Measurements from ENCODE around the gene SEC24B. TPM values are rescaled to one million over a fixed set of nuclear protein-coding genes. Genes with fewer than 3 reads are reported as not detected.

The SEC24B gene
- total and polyA plus RNA-seq, 10 of the 15 experiments (the other 5 are each of a cell fraction or from before 2014, with no cell fraction given): 6.4 to 43.2 (median 16.0) TPM

DNA sequence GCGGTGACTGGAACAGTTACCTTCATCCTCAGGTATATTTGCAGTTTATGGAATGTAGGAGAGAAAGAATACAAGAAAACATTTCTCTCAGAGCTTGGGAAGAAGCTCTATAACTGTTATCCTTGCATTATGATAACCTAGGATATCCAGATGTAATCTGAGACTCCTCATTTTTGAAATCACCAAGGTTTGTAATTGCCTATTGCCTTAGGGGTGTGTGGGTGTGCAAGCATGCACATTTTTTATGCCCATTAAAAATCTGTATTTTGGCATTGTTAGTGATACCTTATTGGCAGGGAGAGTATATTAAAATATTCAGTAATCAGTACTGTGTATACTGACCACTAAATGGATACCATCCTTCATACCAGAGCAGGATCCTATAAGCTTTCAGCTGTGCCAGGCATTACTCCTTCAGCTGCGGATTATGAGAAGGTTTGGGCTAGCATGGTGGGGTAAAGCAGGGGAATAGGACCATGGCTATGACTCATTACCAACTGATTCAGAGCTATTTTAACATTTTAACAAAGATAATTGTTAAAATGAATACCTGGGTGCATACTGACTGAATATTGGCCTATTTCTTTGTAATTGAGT lies 8.3 kb downstream of the SEC24B start:
- ChIA-PET SMC1A (ENCODE audit: uncharacterized antibody, unreplicated experiment) (interaction anchor here (1.0 kb wide), 1 partner anchor 32 kb away, joined by 3 read pairs; no protein-coding TSS in a partner anchor), RAD21 (ENCODE audit: unreplicated experiment) (no interaction called here), POLR2A (no interaction called here), CTCF (interaction anchor here (2.0 kb wide), 1 partner anchor 8 kb away, joined by 13 read pairs; the partner anchor contains the start of gene SEC24B)
- Histone ChIP-seq H3K4me1 (ENCODE audit: control insufficient read depth, insufficient read depth, low read length) (peaks cover 15% of the 10 kb centered on the region), H3K4me3 (no peak overlapping the region), H3K36me3 (ENCODE audit: control insufficient read depth in 2 of 2, insufficient read depth in 2 of 2, low read length in 1 of 2) (peaks cover 2 to 4% of the 10 kb centered on the region in 2 experiments; a peak in 3 of 4 replicates), H3K9ac (ENCODE audit: control insufficient read depth, insufficient read depth, low read length) (no peak overlapping the region), H3K79me2 (ENCODE audit: control insufficient read depth, insufficient read depth, low read length) (peaks cover 93% of the 10 kb centered on the region), H4K20me1 (ENCODE audit: control insufficient read depth, insufficient read depth) (peaks cover 4% of the 10 kb centered on the region; the same call in 1 of the 2 replicates), H2AFZ (ENCODE audit: control insufficient read depth, low read depth, low read length) (no peak overlapping the region), H3K27me3 (replicated peaks in 1 of 2; ENCODE audit: control insufficient read depth in 2 of 2, insufficient read depth in 2 of 2, low read length in 1 of 2) (no peaks in the 10 kb centered on the region), H3K4me2 (ENCODE audit: control insufficient read depth, insufficient read depth) (peak overlapping the region; percentile 38; the same call in 1 of the 2 replicates), H3K9me3 (replicated peaks; ENCODE audit: control insufficient read depth, insufficient read depth, low read length) (peaks cover 5% of the 10 kb centered on the region; the same call in 2 of the 3 replicates), H3K27ac (ENCODE audit: control insufficient read depth, insufficient read depth) (no peak overlapping the region)
- FAIRE-seq (no peak), DNase-seq (ENCODE audit: low read depth, low spot score) (no peak), ATAC-seq (no peak)
- WGBS (ENCODE audit: insufficient coverage, insufficient replicate concordance, low lambda C conversion rate, missing lambda C conversion rate): 95% methylated on average over 2 of the region's 2 CpGs
- in situ Hi-C loops (cut with MboI) (loop anchor here (25.0 kb wide), 1 partner anchor 745 kb away; the partner anchor contains the start of gene ELOVL6), intact Hi-C loops (cut with micrococcal nuclease; ENCODE audit: unreplicated experiment) (no loop called here)
- no TSS peak for BruUV-seq (replicated peaks)
- TF ChIP-seq RBBP5 (conservative IDR thresholded peaks at IDR 0.05): no peak
- TF ChIP-seq, protein P1, sequence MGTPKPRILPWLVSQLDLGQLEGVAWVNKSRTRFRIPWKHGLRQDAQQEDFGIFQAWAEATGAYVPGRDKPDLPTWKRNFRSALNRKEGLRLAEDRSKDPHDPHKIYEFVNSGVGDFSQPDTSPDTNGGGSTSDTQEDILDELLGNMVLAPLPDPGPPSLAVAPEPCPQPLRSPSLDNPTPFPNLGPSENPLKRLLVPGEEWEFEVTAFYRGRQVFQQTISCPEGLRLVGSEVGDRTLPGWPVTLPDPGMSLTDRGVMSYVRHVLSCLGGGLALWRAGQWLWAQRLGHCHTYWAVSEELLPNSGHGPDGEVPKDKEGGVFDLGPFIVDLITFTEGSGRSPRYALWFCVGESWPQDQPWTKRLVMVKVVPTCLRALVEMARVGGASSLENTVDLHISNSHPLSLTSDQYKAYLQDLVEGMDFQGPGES (IDR thresholded peaks at IDR 0.05): no peak
- TF ChIP-seq KDM1A (IDR thresholded peaks at IDR 0.05; ENCODE audit: borderline replicate concordance): no peak
- no peak for TF ChIP-seq MTA2 (IDR thresholded peaks at IDR 0.05; ENCODE audit: low read depth)
- TF ChIP-seq, protein P2, sequence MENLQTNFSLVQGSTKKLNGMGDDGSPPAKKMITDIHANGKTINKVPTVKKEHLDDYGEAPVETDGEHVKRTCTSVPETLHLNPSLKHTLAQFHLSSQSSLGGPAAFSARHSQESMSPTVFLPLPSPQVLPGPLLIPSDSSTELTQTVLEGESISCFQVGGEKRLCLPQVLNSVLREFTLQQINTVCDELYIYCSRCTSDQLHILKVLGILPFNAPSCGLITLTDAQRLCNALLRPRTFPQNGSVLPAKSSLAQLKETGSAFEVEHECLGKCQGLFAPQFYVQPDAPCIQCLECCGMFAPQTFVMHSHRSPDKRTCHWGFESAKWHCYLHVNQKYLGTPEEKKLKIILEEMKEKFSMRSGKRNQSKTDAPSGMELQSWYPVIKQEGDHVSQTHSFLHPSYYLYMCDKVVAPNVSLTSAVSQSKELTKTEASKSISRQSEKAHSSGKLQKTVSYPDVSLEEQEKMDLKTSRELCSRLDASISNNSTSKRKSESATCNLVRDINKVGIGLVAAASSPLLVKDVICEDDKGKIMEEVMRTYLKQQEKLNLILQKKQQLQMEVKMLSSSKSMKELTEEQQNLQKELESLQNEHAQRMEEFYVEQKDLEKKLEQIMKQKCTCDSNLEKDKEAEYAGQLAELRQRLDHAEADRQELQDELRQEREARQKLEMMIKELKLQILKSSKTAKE (IDR thresholded peaks at IDR 0.05; ENCODE audit: low read depth, poor library complexity, severe bottlenecking): no peak
- TF ChIP-seq NBN (IDR thresholded peaks at IDR 0.05): no peak
- TF ChIP-seq, protein P3, sequence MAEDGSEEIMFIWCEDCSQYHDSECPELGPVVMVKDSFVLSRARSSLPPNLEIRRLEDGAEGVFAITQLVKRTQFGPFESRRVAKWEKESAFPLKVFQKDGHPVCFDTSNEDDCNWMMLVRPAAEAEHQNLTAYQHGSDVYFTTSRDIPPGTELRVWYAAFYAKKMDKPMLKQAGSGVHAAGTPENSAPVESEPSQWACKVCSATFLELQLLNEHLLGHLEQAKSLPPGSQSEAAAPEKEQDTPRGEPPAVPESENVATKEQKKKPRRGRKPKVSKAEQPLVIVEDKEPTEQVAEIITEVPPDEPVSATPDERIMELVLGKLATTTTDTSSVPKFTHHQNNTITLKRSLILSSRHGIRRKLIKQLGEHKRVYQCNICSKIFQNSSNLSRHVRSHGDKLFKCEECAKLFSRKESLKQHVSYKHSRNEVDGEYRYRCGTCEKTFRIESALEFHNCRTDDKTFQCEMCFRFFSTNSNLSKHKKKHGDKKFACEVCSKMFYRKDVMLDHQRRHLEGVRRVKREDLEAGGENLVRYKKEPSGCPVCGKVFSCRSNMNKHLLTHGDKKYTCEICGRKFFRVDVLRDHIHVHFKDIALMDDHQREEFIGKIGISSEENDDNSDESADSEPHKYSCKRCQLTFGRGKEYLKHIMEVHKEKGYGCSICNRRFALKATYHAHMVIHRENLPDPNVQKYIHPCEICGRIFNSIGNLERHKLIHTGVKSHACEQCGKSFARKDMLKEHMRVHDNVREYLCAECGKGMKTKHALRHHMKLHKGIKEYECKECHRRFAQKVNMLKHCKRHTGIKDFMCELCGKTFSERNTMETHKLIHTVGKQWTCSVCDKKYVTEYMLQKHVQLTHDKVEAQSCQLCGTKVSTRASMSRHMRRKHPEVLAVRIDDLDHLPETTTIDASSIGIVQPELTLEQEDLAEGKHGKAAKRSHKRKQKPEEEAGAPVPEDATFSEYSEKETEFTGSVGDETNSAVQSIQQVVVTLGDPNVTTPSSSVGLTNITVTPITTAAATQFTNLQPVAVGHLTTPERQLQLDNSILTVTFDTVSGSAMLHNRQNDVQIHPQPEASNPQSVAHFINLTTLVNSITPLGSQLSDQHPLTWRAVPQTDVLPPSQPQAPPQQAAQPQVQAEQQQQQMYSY (CRISPR knock-in tag; IDR thresholded peaks at IDR 0.05): no peak
- TF ChIP-seq CUX1 (IDR thresholded peaks at IDR 0.05; ENCODE audit: insufficient replicate concordance, low read depth, low read length): no peak
- no peak for TF ChIP-seq SRF (IDR thresholded peaks at IDR 0.05; ENCODE audit: low read depth in 2 of 2, low read length in 2 of 2)
- no peak for TF ChIP-seq SMC3 (IDR thresholded peaks at IDR 0.05; ENCODE audit: borderline replicate concordance, low read length)
- no peak for TF ChIP-seq BRCA1 (IDR thresholded peaks at IDR 0.05; ENCODE audit: low read depth, low read length)
